Gastroesophageal sphincter (tissue), 4 donors: ENCODE data around the gene HARS1. TPM values are rescaled to one million over a fixed set of nuclear protein-coding genes. Genes with fewer than 3 reads are reported as not detected.

Experiments
- ATAC-seq: fragments of 150-250 bp; one replicate; pipeline ENCODE4 v1.9.1; 2016; ENCODE audit warnings: mild to moderate bottlenecking, moderate library complexity
- H3K27ac ChIP-seq, 4 donors: fragments of 200-600 bp; sonication (generic) in 3 of 4; 1 replicate in 3 of 4; 2 replicates in 1 of 4; pipeline ENCODE4 v1.5.1; 2016 to 2019
- H3K27me3 ChIP-seq: fragments of 200-600 bp; sonication (generic); one replicate; pipeline ENCODE4 v1.5.1; 2019
- H3K36me3 ChIP-seq, 2 donors: fragments of 200-600 bp; sonication (generic); one replicate each; pipeline ENCODE4 v1.5.1; 2019; ENCODE audit warnings: control low read depth in 1 of 2
- H3K4me1 ChIP-seq, 3 donors: fragments of 200-600 bp; sonication (generic); 1 replicate in 2 of 3; 2 replicates in 1 of 3; pipeline ENCODE4 v1.5.1; 2016 to 2019; ENCODE audit warnings: control low read depth in 2 of 3
- H3K4me3 ChIP-seq, 2 donors: fragments of 200-600 bp; sonication (generic); one replicate each; pipeline ENCODE4 v1.5.1; 2019; ENCODE audit warnings: mild to moderate bottlenecking in 1 of 2, moderate library complexity in 1 of 2
- H3K9me3 ChIP-seq, 3 donors: fragments of 200-600 bp; sonication (generic); one replicate each; pipeline ENCODE4 v1.5.1; 2017 to 2019; ENCODE audit warnings: control low read depth in 2 of 3
- CTCF ChIP-seq, 4 experiments: fragments of 200-600 bp in 2 of 4; fragments of 450-650 bp in 2 of 4; sonication (generic) in 1 of 4; IDR thresholded peaks; one replicate each; pipeline ENCODE4 v1.5.1; 2017 to 2019; ENCODE audit warnings: antibody characterized with exemption in 4 of 4, mild to moderate bottlenecking in 2 of 4, moderate library complexity in 2 of 4
- EP300 ChIP-seq: sonication (generic); formaldehyde crosslinking; IDR thresholded peaks from one replicate; pipeline ENCODE4 v1.6.1; 2017; ENCODE audit warnings: antibody characterized with exemption, mild to moderate bottlenecking
- POLR2A ChIP-seq, 2 donors: fragments of 450-650 bp; IDR thresholded peaks; one replicate each; pipeline ENCODE4 v1.6.1; 2017; ENCODE audit warnings: antibody characterized with exemption in 2 of 2, mild to moderate bottlenecking in 2 of 2, moderate library complexity in 1 of 2
- POLR2AphosphoS5 ChIP-seq: sonication (generic); formaldehyde crosslinking; IDR thresholded peaks from one replicate; pipeline ENCODE4 v1.6.1; 2017; ENCODE audit warnings: antibody characterized with exemption
- WGBS, 2 donors: methylation state at CpG; one replicate each; pipeline ENCODE4 v1.1.5; 2018; ENCODE audit warnings: low coverage in 1 of 2; 5-methylcytosine and 5-hydroxymethylcytosine counted together
- total RNA-seq, 4 donors: library from RNA; depleted of rRNA; stranded (reverse); fragments of >200 nt; gene quantifications; one replicate each; pipeline ENCODE4 v1.1.0, GENCODE V29; 2016

HARS1 gene
- total RNA-seq, 4 donors from 2014 or later, result 65.9 to 67.9 (median 67.1) TPM

GRCh38 chr5:140632366-140633020, 58.7 kb downstream of the HARS1 start:
- peak; percentile 56 for ATAC-seq
- H3K9me3 ChIP-seq, result no peaks in the 10 kb centered on the region
- peaks cover 0 to 28% (median 7%) of the 10 kb centered on the region in 3 donors for H3K4me1 ChIP-seq
- no peaks in the 10 kb centered on the region for H3K36me3 ChIP-seq
- H3K4me3 ChIP-seq, result peak overlapping the region; percentile 40 to 62
- TF ChIP-seq CTCF (IDR thresholded peaks at IDR 0.05) (no peak), POLR2AphosphoS5 (no peak), EP300 (no peak), POLR2A (IDR thresholded peaks at IDR 0.05) (peak in 1 of 2 donors; percentile 11)
- H3K27me3 ChIP-seq, result no peaks in the 10 kb centered on the region
- WGBS, 2 donors, result 0% methylated on average over 14 of the region's 51 CpGs; no CpG with 5 or more reads in 1 of the 2 donors
- H3K27ac ChIP-seq, result peak overlapping the region; percentile 3 to 81 (median 78)

- Histone ChIP-seq H3K4me3 (peak overlapping the region; percentile 40 to 62), H3K9me3 (no peaks in the 10 kb centered on the region), H3K4me1 (peaks cover 0 to 28% (median 7%) of the 10 kb centered on the region in 3 donors), H3K36me3 (no peaks in the 10 kb centered on the region), H3K27me3 (no peaks in the 10 kb centered on the region), H3K27ac (peak overlapping the region in 3 of 4 donors; percentile 76 to 81 (median 80))
- ATAC-seq, result no peak
- 9 to 17% methylated on average over 1 to 12 of the region's 36 CpGs for WGBS, 2 donors
- TF ChIP-seq EP300 (no peak), POLR2A (IDR thresholded peaks at IDR 0.05) (no peak), CTCF (IDR thresholded peaks at IDR 0.05) (no peak), POLR2AphosphoS5 (no peak)
These were observed 59.3 kb downstream of the HARS1 start for GRCh38 chr5:140631831-140632365.

- WGBS, 2 donors, result 91 to 92% methylated on average over 4 of the region's 4 CpGs
- TF ChIP-seq POLR2A (IDR thresholded peaks at IDR 0.05) (no peak), CTCF (IDR thresholded peaks at IDR 0.05) (no peak), POLR2AphosphoS5 (no peak), EP300 (no peak)
- Histone ChIP-seq H3K4me3 (peak overlapping the region in 1 of 2 donors; percentile 62), H3K36me3 (no peaks in the 10 kb centered on the region), H3K9me3 (no peaks in the 10 kb centered on the region), H3K4me1 (peaks cover 0 to 28% (median 7%) of the 10 kb centered on the region in 3 donors), H3K27ac (peak overlapping the region in 2 of 4 donors; percentile 12 to 80), H3K27me3 (no peaks in the 10 kb centered on the region)
- no peak for ATAC-seq
These were observed 60.1 kb downstream of the HARS1 start for GRCh38 chr5:140631036-140631417.

GRCh38 chr5:140630292-140631035, 60.7 kb downstream of the HARS1 start:
- TF ChIP-seq POLR2A (IDR thresholded peaks at IDR 0.05) (no peak), CTCF (IDR thresholded peaks at IDR 0.05) (no peak)
- no peaks in the 10 kb centered on the region for H3K36me3 ChIP-seq
- WGBS, 2 donors, result 54 to 81% methylated on average over 2 of the region's 2 CpGs
- H3K27me3 ChIP-seq, result no peaks in the 10 kb centered on the region
- H3K9me3 ChIP-seq, result no peaks in the 10 kb centered on the region
- peak overlapping the region in 1 of 2 donors; percentile 62 for H3K4me3 ChIP-seq
- H3K27ac ChIP-seq, result peak overlapping the region in 3 of 4 donors; percentile 12 to 80 (median 17)
- ATAC-seq, result no peak
- peaks cover 0 to 28% (median 7%) of the 10 kb centered on the region in 3 donors for H3K4me1 ChIP-seq
